K562 (cell line): Measurements from ENCODE around the gene CREB3L1. TPM values are rescaled to one million over a fixed set of nuclear protein-coding genes. Genes with fewer than 3 reads are reported as not detected.

Experiments
- CHD1 ChIP-seq: fragments of 200-600 bp; sonication (generic); IDR thresholded peaks from one replicate; pipeline ENCODE4 v1.6.1; 2012; ENCODE audit warnings: mild to moderate bottlenecking, moderate library complexity, low read length, inconsistent platforms
- E2F6 ChIP-seq, 2 experiments: IDR thresholded peaks; 2 replicates each; pipeline ENCODE4 v1.6.1; 2011; ENCODE audit warnings: borderline replicate concordance in 1 of 2, control low read depth in 1 of 2, low read depth in 1 of 2, low read length in 1 of 2, mild to moderate bottlenecking in 1 of 2, mixed read lengths in 1 of 2, moderate library complexity in 1 of 2; ENCODE audit not compliant: insufficient read depth in 1 of 2, insufficient read length in 1 of 2, poor library complexity in 1 of 2, severe bottlenecking in 1 of 2; ENCODE audit errors: extremely low read depth in 1 of 2
- FOXP1 ChIP-seq: sonication (generic); formaldehyde crosslinking; IDR thresholded peaks from 2 replicates; pipeline ENCODE4 v1.8.0; 2022; ENCODE audit warnings: mild to moderate bottlenecking, missing genetic modification reagents
- HES1 ChIP-seq: fragments of 450-650 bp; IDR thresholded peaks from 2 replicates; pipeline ENCODE4 v1.6.1; 2016; ENCODE audit warnings: low read depth, mild to moderate bottlenecking, moderate library complexity
- PCBP1 ChIP-seq: fragments of 200-400 bp; formaldehyde crosslinking; IDR thresholded peaks from 2 replicates; pipeline ENCODE4 v1.6.1; 2018; ENCODE audit warnings: mild to moderate bottlenecking, low read depth, low read length; ENCODE audit not compliant: poor library complexity, severe bottlenecking
- RBFOX2 ChIP-seq: fragments of 200-400 bp; formaldehyde crosslinking; IDR thresholded peaks from 2 replicates; pipeline ENCODE4 v1.6.1; 2017; ENCODE audit warnings: low read depth, mild to moderate bottlenecking, low read length, moderate library complexity
- SNIP1 ChIP-seq: fragments of 450-650 bp; IDR thresholded peaks from 2 replicates; pipeline ENCODE4 v1.7.1; 2017; ENCODE audit warnings: low read depth, mild to moderate bottlenecking
- ZBTB40 ChIP-seq, 2 experiments: fragments of 450-650 bp in 1 of 2; sonication (generic) in 1 of 2; formaldehyde crosslinking in 1 of 2; IDR thresholded peaks; 2 replicates each; pipeline versions ENCODE4 v1.7.1 to v1.9.0; 2016 to 2022; ENCODE audit warnings: inconsistent platforms in 1 of 2, mild to moderate bottlenecking in 1 of 2, missing genetic modification reagents in 1 of 2
- polyA plus RNA-seq, 8 experiments: library from polyadenylated mRNA; depleted of rRNA in 4 of 8; stranded (reverse) in 5 of 8; unstranded in 3 of 8; fragments of >200 nt; fragmentation: Nextera tagmentation in 2 of 8; fragmentation: Illumina TruSeq in 1 of 8; extraction: Ambion mirVana in 2 of 8; extraction: Trizol in 1 of 8; gene quantifications; 2 replicates each; pipeline versions ENCODE4 v1.2.1 to v1.2.3, GENCODE V29; 2011 to 2014; ENCODE audit warnings: inconsistent platforms in 1 of 8, missing spikeins in 1 of 8
- total RNA-seq, 7 experiments: library from RNA; depleted of rRNA in 6 of 7; stranded (reverse); fragments of >200 nt in 6 of 7; fragmentation: Illumina TruSeq in 2 of 7; extraction: Trizol in 2 of 7; gene quantifications; 2 replicates each; pipeline versions ENCODE4 v1.2.1 to v1.2.3, GENCODE V29; 2011 to 2021; ENCODE audit warnings: low replicate concordance in 1 of 7
- TF ChIP-seq, protein P1 (sequence below): fragments of 450-650 bp; IDR thresholded peaks from 2 replicates; pipeline ENCODE4 v1.6.1; 2016; ENCODE audit warnings: borderline replicate concordance
- TF ChIP-seq, protein P2 (sequence below): sonication (generic); formaldehyde crosslinking; IDR thresholded peaks from 2 replicates; pipeline ENCODE4 v1.8.0; 2022; ENCODE audit warnings: missing genetic modification reagents, mild to moderate bottlenecking, moderate library complexity, borderline replicate concordance

Gene CREB3L1
- total and polyA plus RNA-seq, 9 of the 15 experiments (the other 6 are each of a cell fraction or from before 2014, with no cell fraction given): 1.2 to 27.6 (median 3.7) TPM

DNA sequence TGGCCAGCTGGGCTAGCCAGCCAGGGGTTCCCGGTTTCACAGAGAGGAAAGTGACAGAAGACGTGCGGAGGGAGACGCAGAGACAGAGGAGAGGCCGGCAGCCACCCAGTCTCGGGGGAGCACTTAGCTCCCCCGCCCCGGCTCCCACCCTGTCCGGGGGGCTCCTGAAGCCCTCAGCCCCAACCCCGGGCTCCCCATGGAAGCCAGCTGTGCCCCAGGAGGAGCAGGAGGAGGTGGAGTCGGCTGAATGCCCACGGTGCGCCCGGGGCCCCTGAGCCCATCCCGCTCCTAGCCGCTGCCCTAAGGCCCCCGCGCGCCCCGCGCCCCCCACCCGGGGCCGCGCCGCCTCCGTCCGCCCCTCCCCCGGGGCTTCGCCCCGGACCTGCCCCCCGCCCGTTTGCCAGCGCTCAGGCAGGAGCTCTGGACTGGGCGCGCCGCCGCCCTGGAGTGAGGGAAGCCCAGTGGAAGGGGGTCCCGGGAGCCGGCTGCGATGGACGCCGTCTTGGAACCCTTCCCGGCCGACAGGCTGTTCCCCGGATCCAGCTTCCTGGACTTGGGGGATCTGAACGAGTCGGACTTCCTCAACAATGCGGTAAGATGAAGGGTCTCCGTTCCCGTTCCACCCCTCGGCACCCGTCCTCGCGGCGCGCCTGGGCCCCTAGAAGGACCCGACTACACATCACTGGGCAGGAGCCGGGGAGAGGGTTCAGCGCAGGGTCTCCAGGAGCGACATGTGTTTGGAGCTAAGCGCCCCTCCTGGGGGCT lies at the start of gene CREB3L1 (continued):
- TF ChIP-seq, protein P1, sequence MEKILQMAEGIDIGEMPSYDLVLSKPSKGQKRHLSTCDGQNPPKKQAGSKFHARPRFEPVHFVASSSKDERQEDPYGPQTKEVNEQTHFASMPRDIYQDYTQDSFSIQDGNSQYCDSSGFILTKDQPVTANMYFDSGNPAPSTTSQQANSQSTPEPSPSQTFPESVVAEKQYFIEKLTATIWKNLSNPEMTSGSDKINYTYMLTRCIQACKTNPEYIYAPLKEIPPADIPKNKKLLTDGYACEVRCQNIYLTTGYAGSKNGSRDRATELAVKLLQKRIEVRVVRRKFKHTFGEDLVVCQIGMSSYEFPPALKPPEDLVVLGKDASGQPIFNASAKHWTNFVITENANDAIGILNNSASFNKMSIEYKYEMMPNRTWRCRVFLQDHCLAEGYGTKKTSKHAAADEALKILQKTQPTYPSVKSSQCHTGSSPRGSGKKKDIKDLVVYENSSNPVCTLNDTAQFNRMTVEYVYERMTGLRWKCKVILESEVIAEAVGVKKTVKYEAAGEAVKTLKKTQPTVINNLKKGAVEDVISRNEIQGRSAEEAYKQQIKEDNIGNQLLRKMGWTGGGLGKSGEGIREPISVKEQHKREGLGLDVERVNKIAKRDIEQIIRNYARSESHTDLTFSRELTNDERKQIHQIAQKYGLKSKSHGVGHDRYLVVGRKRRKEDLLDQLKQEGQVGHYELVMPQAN: peak; percentile 69
- peak; percentile 8 for TF ChIP-seq PCBP1
- TF ChIP-seq, protein P2, sequence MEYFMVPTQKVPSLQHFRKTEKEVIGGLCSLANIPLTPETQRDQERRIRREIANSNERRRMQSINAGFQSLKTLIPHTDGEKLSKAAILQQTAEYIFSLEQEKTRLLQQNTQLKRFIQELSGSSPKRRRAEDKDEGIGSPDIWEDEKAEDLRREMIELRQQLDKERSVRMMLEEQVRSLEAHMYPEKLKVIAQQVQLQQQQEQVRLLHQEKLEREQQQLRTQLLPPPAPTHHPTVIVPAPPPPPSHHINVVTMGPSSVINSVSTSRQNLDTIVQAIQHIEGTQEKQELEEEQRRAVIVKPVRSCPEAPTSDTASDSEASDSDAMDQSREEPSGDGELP (CRISPR knock-in tag): peak; percentile 98
- no peak for TF ChIP-seq SNIP1
- TF ChIP-seq FOXP1: 0 out of 2 replicates have a peak, but pooled peaks have one; percentile 15
- peak; percentile 58 for TF ChIP-seq CHD1
- TF ChIP-seq RBFOX2: peak; percentile 72
- 0 out of 2 replicates have a peak, but pooled peaks have one; percentile 21 for TF ChIP-seq ZBTB40 (IDR thresholded peaks at IDR 0.05)
- no peak for TF ChIP-seq ZBTB40 (CRISPR knock-in tag; IDR thresholded peaks at IDR 0.05)
- peak in 1 of 2 experiments; percentile 11 for TF ChIP-seq E2F6 (IDR thresholded peaks at IDR 0.05; ENCODE audit: borderline replicate concordance in 1 of 2, extremely low read depth in 1 of 2, insufficient read depth in 1 of 2, insufficient read length in 1 of 2, low read depth in 1 of 2, low read length in 1 of 2, poor library complexity in 1 of 2, severe bottlenecking in 1 of 2)
- TF ChIP-seq HES1: no peak
